Fibroblast of mammary gland (primary cell): Measurements from ENCODE around the gene FRMD3.

Source experiments
- DNase-seq: peaks from one replicate; pipeline ENCODE4 v3.0.0-alpha.2; 2010; ENCODE audit warnings: low read depth
- H3K4me3 ChIP-seq: 2 replicates; pipeline ENCODE4 v1.5.1; 2011; ENCODE audit warnings: low read depth, mild to moderate bottlenecking, low read length, moderate library complexity; ENCODE audit not compliant: control insufficient read depth
- CTCF ChIP-seq: conservative IDR thresholded peaks from 2 replicates; pipeline ENCODE4 v1.5.1; 2011; ENCODE audit warnings: low read depth, low read length, inconsistent platforms; ENCODE audit not compliant: control insufficient read depth, insufficient read depth

The FRMD3 gene

GRCh38 chr9:83544002-83544698 is 5.9 kb upstream of the FRMD3 start:
- H3K4me3 ChIP-seq = no peak overlapping the region
- DNase-seq = peak; percentile 80
- peak; percentile 90 for TF ChIP-seq CTCF

- peak overlapping the region; percentile 31 for H3K4me3 ChIP-seq
- no peak for DNase-seq
- no peak for TF ChIP-seq CTCF
Measured at GRCh38 chr9:83538890-83539238, 663 bp upstream of the FRMD3 start.

- no peak for DNase-seq
- peak overlapping the region; percentile 34 for H3K4me3 ChIP-seq
- no peak for TF ChIP-seq CTCF
Measured at GRCh38 chr9:83537331-83538171, 650 bp downstream of the FRMD3 start.

GRCh38 chr9:83536332-83536731 is 1.9 kb downstream of the FRMD3 start:
- no peak for TF ChIP-seq CTCF
- no peak overlapping the region for H3K4me3 ChIP-seq
- DNase-seq = no peak

GRCh38 chr9:83535736-83536135 is 2.5 kb downstream of the FRMD3 start:
- no peak for TF ChIP-seq CTCF
- DNase-seq = no peak
- H3K4me3 ChIP-seq = no peak overlapping the region

- DNase-seq = peak; percentile 30
- no peak overlapping the region for H3K4me3 ChIP-seq
Measured at GRCh38 chr9:83533296-83533695, 4.9 kb downstream of the FRMD3 start.

More at GRCh38 chr9:83533296-83533695, 4.9 kb downstream of the FRMD3 start:
- TF ChIP-seq CTCF = no peak
